ENCODE measurements around the gene ADARB1. TPM values are rescaled to one million over a fixed set of nuclear protein-coding genes. Genes with fewer than 3 reads are reported as not detected.
A peak's percentile ranks its signal among the peaks of the same experiment; 100 is the strongest.

ADARB1 gene
- total RNA-seq, 1 experiment from 2014 or later = 14.1 TPM

DNA sequence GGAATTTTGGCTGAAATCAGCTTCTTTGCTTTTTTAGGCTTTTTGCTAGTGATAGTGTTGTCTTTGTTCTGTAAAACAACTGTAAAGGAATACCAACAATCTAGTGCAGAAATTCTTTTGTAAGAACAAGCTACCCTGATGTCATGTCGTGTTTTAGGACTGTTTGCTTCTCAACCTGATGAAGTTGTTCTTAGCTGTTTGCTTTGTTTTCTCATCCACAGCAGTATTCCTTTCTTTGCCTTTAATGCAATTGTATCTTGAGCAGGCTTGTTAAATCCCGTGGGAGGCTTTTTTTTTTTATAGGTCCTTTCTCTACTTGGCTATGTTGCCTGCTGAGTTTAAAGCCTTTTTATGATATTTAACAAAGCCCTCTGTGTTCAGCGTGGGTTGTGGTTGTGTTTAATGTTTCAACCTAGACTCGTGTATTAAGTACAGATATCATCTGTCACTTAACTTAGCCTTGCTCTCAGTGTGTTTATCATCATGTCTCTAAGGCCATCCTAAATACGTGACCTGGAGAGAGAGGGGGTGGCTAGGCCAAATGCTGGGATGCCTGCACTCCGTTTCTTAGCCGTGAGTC lies 31.6 kb downstream of the ADARB1 start:
- no peak overlapping the region for H3K4me3 ChIP-seq (ENCODE audit: low read length)
- intact Hi-C loops (cut with micrococcal nuclease) = no loop called here
- H2AFZ ChIP-seq (ENCODE audit: low read length) = no peak overlapping the region
- no TSS peak for BruUV-seq (replicated peaks)
- ATAC-seq = peak; percentile 16
- ChIA-PET POLR2A (ENCODE audit: unreplicated experiment) (interaction anchor here (1.1 kb wide), 1 partner anchor 22 kb away, joined by 3 read pairs; no protein-coding TSS in a partner anchor), CTCF (interaction anchor here (0.6 to 0.9 kb wide), 3 partner anchors 22 to 133 kb away, joined by 3 to 4 read pairs (median 3); no protein-coding TSS in a partner anchor)
- H3K9me3 ChIP-seq (ENCODE audit: low read length) = no peaks in the 10 kb centered on the region
- no peaks in the 10 kb centered on the region for H3F3A ChIP-seq (ENCODE audit: low read length, unreplicated experiment)
- H3K79me2 ChIP-seq (ENCODE audit: low read length) = peaks cover 32% of the 10 kb centered on the region
- no peaks in the 10 kb centered on the region for H3K27me3 ChIP-seq (ENCODE audit: low read length)
- no peak for TF ChIP-seq EZH2phosphoT487 (IDR thresholded peaks at IDR 0.05; ENCODE audit: borderline replicate concordance, low read length)
- TF ChIP-seq, protein P1, sequence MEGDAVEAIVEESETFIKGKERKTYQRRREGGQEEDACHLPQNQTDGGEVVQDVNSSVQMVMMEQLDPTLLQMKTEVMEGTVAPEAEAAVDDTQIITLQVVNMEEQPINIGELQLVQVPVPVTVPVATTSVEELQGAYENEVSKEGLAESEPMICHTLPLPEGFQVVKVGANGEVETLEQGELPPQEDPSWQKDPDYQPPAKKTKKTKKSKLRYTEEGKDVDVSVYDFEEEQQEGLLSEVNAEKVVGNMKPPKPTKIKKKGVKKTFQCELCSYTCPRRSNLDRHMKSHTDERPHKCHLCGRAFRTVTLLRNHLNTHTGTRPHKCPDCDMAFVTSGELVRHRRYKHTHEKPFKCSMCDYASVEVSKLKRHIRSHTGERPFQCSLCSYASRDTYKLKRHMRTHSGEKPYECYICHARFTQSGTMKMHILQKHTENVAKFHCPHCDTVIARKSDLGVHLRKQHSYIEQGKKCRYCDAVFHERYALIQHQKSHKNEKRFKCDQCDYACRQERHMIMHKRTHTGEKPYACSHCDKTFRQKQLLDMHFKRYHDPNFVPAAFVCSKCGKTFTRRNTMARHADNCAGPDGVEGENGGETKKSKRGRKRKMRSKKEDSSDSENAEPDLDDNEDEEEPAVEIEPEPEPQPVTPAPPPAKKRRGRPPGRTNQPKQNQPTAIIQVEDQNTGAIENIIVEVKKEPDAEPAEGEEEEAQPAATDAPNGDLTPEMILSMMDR (conservative IDR thresholded peaks at IDR 0.05; ENCODE audit: low read depth, low read length) = no peak
- TF ChIP-seq EZH2 (IDR thresholded peaks at IDR 0.05; ENCODE audit: low read length, unreplicated experiment) = no peak
- no peaks in the 10 kb centered on the region for H3K36me3 ChIP-seq (ENCODE audit: low read depth, low read length)
- H3K4me2 ChIP-seq (ENCODE audit: low read length) = no peak overlapping the region
- DNase-seq = no peak
- no peaks in the 10 kb centered on the region for H3K9me2 ChIP-seq (replicated peaks; ENCODE audit: low read length)
- H3K9ac ChIP-seq (ENCODE audit: low read length) = no peak overlapping the region
- H3K4me1 ChIP-seq (ENCODE audit: insufficient read depth, low read length) = peaks cover 26% of the 10 kb centered on the region
- H4K20me1 ChIP-seq (ENCODE audit: low read length) = no peaks in the 10 kb centered on the region
- H3K27ac ChIP-seq (ENCODE audit: low read length) = no peak overlapping the region

DNA sequence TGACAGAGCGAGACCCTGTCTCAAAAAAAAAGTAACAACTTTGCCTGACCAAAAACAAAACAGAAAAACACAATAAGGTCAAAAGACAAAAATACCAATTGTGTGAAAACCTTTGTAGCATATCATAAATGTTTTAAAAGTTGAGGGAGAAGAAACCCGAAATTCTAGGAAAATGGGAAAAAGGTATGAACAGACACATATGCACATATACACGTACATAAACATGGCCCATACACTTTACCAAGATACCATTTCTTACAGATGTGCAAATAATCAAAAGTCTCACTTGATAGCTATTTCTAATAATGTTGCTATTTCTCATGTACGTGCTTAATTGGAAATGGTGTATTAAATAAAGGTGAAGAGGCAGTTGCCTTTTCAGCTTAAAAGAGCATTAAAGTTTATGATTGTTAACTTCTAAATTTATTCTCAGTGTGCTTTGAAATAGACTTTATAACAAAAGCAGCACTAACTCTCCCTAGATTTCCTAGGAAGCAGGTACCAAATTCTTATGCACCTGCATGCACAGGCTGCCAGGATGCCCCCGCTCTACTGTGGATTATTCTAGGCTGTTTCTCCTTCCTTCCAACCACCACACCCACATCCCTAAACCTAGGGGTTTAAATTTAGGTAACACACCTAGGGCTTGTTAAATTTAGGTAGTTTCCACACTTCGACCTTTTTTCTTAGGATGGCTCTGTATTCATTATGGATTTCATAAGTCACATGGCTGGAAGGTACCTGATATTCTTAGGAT lies 33.8 kb downstream of the ADARB1 start:
- Histone ChIP-seq H3K9me3 (ENCODE audit: low read length) (no peaks in the 10 kb centered on the region), H3K9me2 (replicated peaks; ENCODE audit: low read length) (no peaks in the 10 kb centered on the region), H3K4me1 (ENCODE audit: insufficient read depth, low read length) (peaks cover 11% of the 10 kb centered on the region), H3F3A (ENCODE audit: low read length, unreplicated experiment) (no peaks in the 10 kb centered on the region), H3K36me3 (ENCODE audit: low read depth, low read length) (no peaks in the 10 kb centered on the region), H3K9ac (ENCODE audit: low read length) (no peak overlapping the region), H3K27ac (ENCODE audit: low read length) (no peak overlapping the region), H3K27me3 (ENCODE audit: low read length) (no peaks in the 10 kb centered on the region), H3K4me2 (ENCODE audit: low read length) (no peak overlapping the region), H3K4me3 (ENCODE audit: low read length) (no peak overlapping the region), H2AFZ (ENCODE audit: low read length) (no peak overlapping the region), H4K20me1 (ENCODE audit: low read length) (no peaks in the 10 kb centered on the region), H3K79me2 (ENCODE audit: low read length) (peaks cover 24% of the 10 kb centered on the region)
- BruUV-seq (replicated peaks) = no TSS peak
- ChIA-PET CTCF (no interaction called here), POLR2A (ENCODE audit: unreplicated experiment) (no interaction called here)
- TF ChIP-seq EZH2 (IDR thresholded peaks at IDR 0.05; ENCODE audit: low read length, unreplicated experiment) = no peak
- TF ChIP-seq, protein P1 (conservative IDR thresholded peaks at IDR 0.05; ENCODE audit: low read depth, low read length) = no peak
- DNase-seq = no peak
- intact Hi-C loops (cut with micrococcal nuclease) = no loop called here
- no peak for ATAC-seq

Data from PC-3 (cell line).